Uterus (tissue), 4 donors: ENCODE measurements around the gene RIPK4. TPM values are rescaled to one million over a fixed set of nuclear protein-coding genes. Genes with fewer than 3 reads are reported as not detected.

Source experiments
- DNase-seq, 2 donors: peaks; one replicate each; pipeline ENCODE4 v3.0.0-alpha.2; 2019 to 2020
- H3K27ac ChIP-seq, 2 donors: fragments of 200-600 bp; sonication (generic); 1 replicate in 1 of 2; 2 replicates in 1 of 2; pipeline ENCODE4 v1.5.1; 2016 to 2018
- H3K27me3 ChIP-seq, 2 donors: fragments of 200-600 bp; sonication (generic); one replicate each; pipeline ENCODE4 v1.5.1; 2018 to 2019; ENCODE audit warnings: control low read depth in 1 of 2
- H3K36me3 ChIP-seq, 2 donors: fragments of 200-600 bp; sonication (generic); one replicate each; pipeline ENCODE4 v1.5.1; 2019; ENCODE audit warnings: control low read depth in 1 of 2
- H3K4me1 ChIP-seq, 2 donors: fragments of 200-600 bp; sonication (generic); one replicate each; pipeline ENCODE4 v1.5.1; 2018 to 2019; ENCODE audit warnings: control low read depth in 1 of 2
- H3K4me3 ChIP-seq, 2 donors: fragments of 200-600 bp; sonication (generic); 1 replicate in 1 of 2; 2 replicates in 1 of 2; pipeline ENCODE4 v1.5.1; 2018 to 2019; ENCODE audit warnings: mild to moderate bottlenecking in 1 of 2
- H3K9me3 ChIP-seq, 2 donors: fragments of 200-600 bp; sonication (generic); one replicate each; pipeline ENCODE4 v1.5.1; 2019; ENCODE audit warnings: control low read depth in 1 of 2
- POLR2A ChIP-seq, 2 donors: fragments of 450-650 bp; IDR thresholded peaks; one replicate each; pipeline ENCODE4 v1.6.1; 2016; ENCODE audit warnings: antibody characterized with exemption in 2 of 2, mild to moderate bottlenecking in 1 of 2, moderate library complexity in 1 of 2
- intact Hi-C: fragments of 100-400 bp; cut with DNase I; formaldehyde crosslinking; loops from one replicate; pipeline ENCODE4 v1.15.1; 2023; ENCODE audit warnings: low total_unique reads
- total RNA-seq, 4 donors: library from RNA; depleted of rRNA in 3 of 4; stranded (reverse); fragments of >200 nt in 3 of 4; gene quantifications; one replicate each; pipeline versions ENCODE4 v1.1.0 to v1.2.4, GENCODE V29; 2014 to 2023
- TF ChIP-seq, protein P1 (sequence below), 4 experiments: fragments of 200-600 bp in 2 of 4; fragments of 450-650 bp in 2 of 4; sonication (generic) in 2 of 4; IDR thresholded peaks; one replicate each; pipeline ENCODE4 v1.5.1; 2016 to 2019; ENCODE audit warnings: antibody characterized with exemption in 4 of 4, mild to moderate bottlenecking in 2 of 4, moderate library complexity in 1 of 4
- donor health status: DM: yes; HTN: yes; CAD: no.

RIPK4 gene
- total RNA-seq, 4 donors from 2014 or later: 0.29 to 9.7 TPM; not detected in 2

- no peak for DNase-seq
- Histone ChIP-seq H3K9me3 (no peaks in the 10 kb centered on the region), H3K27me3 (peaks cover 14 to 54% of the 10 kb centered on the region in 2 donors), H3K36me3 (no peaks in the 10 kb centered on the region), H3K4me3 (no peak overlapping the region), H3K27ac (no peak overlapping the region), H3K4me1 (peaks cover 0 to 5% of the 10 kb centered on the region in 2 donors)
- intact Hi-C loops: no loop called here
- TF ChIP-seq, protein P1, sequence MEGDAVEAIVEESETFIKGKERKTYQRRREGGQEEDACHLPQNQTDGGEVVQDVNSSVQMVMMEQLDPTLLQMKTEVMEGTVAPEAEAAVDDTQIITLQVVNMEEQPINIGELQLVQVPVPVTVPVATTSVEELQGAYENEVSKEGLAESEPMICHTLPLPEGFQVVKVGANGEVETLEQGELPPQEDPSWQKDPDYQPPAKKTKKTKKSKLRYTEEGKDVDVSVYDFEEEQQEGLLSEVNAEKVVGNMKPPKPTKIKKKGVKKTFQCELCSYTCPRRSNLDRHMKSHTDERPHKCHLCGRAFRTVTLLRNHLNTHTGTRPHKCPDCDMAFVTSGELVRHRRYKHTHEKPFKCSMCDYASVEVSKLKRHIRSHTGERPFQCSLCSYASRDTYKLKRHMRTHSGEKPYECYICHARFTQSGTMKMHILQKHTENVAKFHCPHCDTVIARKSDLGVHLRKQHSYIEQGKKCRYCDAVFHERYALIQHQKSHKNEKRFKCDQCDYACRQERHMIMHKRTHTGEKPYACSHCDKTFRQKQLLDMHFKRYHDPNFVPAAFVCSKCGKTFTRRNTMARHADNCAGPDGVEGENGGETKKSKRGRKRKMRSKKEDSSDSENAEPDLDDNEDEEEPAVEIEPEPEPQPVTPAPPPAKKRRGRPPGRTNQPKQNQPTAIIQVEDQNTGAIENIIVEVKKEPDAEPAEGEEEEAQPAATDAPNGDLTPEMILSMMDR (IDR thresholded peaks at IDR 0.05): no peak
Measured at GRCh38 chr21:41765973-41766882, 624 bp downstream of the RIPK4 start.

- H3K27me3 ChIP-seq: peaks cover 14 to 54% of the 10 kb centered on the region in 2 donors
- intact Hi-C loops: no loop called here
- TF ChIP-seq, protein P1 (IDR thresholded peaks at IDR 0.05): no peak
- no peak for TF ChIP-seq POLR2A (IDR thresholded peaks at IDR 0.05)
- no peaks in the 10 kb centered on the region for H3K36me3 ChIP-seq
- no peak overlapping the region for H3K27ac ChIP-seq
- H3K4me3 ChIP-seq: no peak overlapping the region
- peaks cover 0 to 5% of the 10 kb centered on the region in 2 donors for H3K4me1 ChIP-seq
- DNase-seq: no peak
- no peaks in the 10 kb centered on the region for H3K9me3 ChIP-seq
Measured at GRCh38 chr21:41765420-41765821, 1.4 kb downstream of the RIPK4 start.

- Histone ChIP-seq H3K4me3 (no peak overlapping the region), H3K4me1 (peaks cover 0 to 5% of the 10 kb centered on the region in 2 donors), H3K36me3 (no peaks in the 10 kb centered on the region), H3K27ac (no peak overlapping the region), H3K9me3 (no peaks in the 10 kb centered on the region), H3K27me3 (peaks cover 14 to 54% of the 10 kb centered on the region in 2 donors)
- intact Hi-C loops: no loop called here
- TF ChIP-seq, protein P1 (IDR thresholded peaks at IDR 0.05): no peak
- no peak for TF ChIP-seq POLR2A (IDR thresholded peaks at IDR 0.05)
- DNase-seq: no peak
Measured at GRCh38 chr21:41764558-41765419, 2.1 kb downstream of the RIPK4 start.

DNA sequence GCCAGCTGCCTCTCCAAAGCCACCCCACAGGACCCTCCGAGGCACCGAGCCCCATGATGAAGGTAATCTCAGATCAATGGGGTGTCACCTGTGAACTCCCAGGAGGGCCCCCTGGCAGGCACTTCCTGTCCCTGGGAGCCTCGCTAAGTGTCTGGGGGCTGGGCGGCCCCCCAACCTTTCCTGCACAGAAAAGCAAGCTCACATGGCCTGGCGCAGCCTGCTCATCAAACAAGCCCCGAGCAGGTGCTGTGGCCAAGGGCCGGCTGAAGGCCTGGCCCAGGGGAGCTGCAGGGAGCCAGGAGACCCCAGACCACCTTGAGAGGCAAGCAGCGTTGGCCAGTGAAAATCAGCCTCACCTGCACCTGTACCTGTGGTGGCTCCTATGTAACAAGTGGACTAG is 2.9 kb downstream of the RIPK4 start:
- no peak for TF ChIP-seq POLR2A (IDR thresholded peaks at IDR 0.05)
- TF ChIP-seq, protein P1 (IDR thresholded peaks at IDR 0.05): no peak
- Histone ChIP-seq H3K27ac (no peak overlapping the region), H3K27me3 (peaks cover 14 to 54% of the 10 kb centered on the region in 2 donors), H3K36me3 (no peaks in the 10 kb centered on the region), H3K4me1 (peaks cover 0 to 5% of the 10 kb centered on the region in 2 donors), H3K9me3 (no peaks in the 10 kb centered on the region), H3K4me3 (no peak overlapping the region)
- intact Hi-C loops: no loop called here
- no peak for DNase-seq
